OCI-LY1 (cell line): ENCODE results near the gene REPS2.

ENCODE experiments used
- EZH2 ChIP-seq: fragments of 200-600 bp; sonication (generic), shearing (Covaris generic); IDR thresholded peaks from 2 replicates; pipeline ENCODE4 v1.8.0; 2017; ENCODE audit warnings: borderline replicate concordance, mixed run types, mild to moderate bottlenecking, antibody characterized with exemption, low read length, moderate library complexity, mixed read lengths
- TF ChIP-seq, protein P1 (sequence below): fragments of 200-600 bp; sonication (generic), shearing (Covaris generic); IDR thresholded peaks from 2 replicates; pipeline ENCODE4 v1.5.1; 2017; ENCODE audit warnings: mild to moderate bottlenecking, antibody characterized with exemption, low read length, moderate library complexity, mixed read lengths

DNA sequence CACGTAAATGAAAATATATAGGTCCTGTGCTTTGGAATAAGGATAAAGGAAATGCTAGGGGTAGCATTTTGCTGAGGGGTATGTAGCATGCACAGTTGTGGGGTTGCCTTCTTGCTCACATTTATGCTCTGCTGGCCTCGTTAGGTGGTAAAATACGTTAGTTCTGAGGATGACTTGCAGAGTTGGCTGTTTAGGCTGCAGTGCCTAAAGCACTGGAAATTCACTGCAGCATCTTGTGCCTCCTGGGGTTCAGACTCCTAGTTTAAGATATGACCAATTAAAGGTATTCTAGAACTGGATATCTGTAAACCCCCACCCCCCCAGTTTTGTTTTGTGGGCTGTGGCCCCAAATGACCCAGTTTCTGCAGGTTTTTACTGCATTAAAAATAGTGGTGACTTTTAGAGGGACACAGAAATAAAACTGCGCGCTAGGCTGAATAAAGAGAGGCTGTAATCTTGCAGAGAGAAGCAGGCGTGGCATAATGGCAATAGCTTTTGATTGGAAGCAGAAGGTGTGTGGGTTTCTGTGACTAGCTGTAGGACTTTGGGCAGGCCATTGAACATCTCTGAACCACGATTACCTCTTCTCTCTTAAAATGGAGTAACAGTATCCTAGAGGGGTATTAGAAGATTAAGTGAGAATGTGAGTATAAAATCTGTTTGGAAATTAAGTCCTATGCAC, 79.3 kb downstream of the REPS2 start:
- TF ChIP-seq, protein P1, sequence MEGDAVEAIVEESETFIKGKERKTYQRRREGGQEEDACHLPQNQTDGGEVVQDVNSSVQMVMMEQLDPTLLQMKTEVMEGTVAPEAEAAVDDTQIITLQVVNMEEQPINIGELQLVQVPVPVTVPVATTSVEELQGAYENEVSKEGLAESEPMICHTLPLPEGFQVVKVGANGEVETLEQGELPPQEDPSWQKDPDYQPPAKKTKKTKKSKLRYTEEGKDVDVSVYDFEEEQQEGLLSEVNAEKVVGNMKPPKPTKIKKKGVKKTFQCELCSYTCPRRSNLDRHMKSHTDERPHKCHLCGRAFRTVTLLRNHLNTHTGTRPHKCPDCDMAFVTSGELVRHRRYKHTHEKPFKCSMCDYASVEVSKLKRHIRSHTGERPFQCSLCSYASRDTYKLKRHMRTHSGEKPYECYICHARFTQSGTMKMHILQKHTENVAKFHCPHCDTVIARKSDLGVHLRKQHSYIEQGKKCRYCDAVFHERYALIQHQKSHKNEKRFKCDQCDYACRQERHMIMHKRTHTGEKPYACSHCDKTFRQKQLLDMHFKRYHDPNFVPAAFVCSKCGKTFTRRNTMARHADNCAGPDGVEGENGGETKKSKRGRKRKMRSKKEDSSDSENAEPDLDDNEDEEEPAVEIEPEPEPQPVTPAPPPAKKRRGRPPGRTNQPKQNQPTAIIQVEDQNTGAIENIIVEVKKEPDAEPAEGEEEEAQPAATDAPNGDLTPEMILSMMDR, result no peak
- no peak for TF ChIP-seq EZH2
